ENCODE data around the gene DEFB124.
"Not testable (repeated sequence)": the region's sequence is repeated elsewhere in the genome, so short reads cannot be mapped to it uniquely, and the experiment has no call there.

The DEFB124 gene

GRCh38 chr20:31485450-31486339 is 10.8 kb upstream of the DEFB124 start:
- DNase-seq = no peak

- no peak for DNase-seq
Measured at GRCh38 chr20:31484001-31484400, 9.1 kb upstream of the DEFB124 start.

- DNase-seq = no peak
Measured at GRCh38 chr20:31476643-31477215, 1.8 kb upstream of the DEFB124 start.

GRCh38 chr20:31476294-31476585 is 1.3 kb upstream of the DEFB124 start:
- no peak for DNase-seq

GRCh38 chr20:31475472-31476293 is 756 bp upstream of the DEFB124 start:
- DNase-seq = no peak

GRCh38 chr20:31474097-31474436 is 860 bp downstream of the DEFB124 start:
- peak; percentile 47 for DNase-seq

DNA sequence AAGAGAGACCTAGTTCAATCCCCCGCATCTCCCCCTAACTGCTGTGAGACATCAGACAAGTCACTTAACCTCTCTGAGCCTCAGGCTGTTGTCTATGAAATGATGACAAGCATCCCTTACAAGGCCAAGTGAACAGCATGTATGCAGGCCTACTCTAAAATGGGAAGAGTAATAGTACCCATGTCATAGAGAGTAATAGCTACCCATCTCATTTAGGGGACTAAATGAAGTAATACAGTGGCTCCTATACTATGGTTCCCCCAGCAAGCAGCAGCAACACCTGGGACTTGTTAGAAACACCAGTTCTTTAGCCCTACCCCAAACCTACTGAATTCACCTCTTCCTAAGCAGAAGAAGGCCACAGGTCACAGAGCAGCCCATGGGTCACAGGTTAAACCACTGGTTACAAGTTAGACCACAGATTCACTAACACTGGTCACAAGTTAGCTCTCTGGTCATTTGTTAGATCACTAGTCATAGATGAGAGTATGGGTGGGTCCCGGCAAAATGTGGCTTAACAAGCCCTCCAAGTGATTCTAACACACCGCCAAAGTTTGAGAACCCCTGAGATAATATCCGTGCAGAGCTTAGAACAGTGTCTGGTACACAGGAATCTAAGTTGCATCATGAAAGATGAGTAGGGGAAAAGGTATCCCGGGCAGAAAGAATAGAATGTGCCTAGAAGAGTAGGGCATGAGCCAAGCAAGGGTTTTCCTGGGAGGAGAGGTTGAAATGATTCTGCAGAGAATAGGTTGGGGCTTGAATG is 1.4 kb downstream of the DEFB124 start:
- no peak for DNase-seq

DNA sequence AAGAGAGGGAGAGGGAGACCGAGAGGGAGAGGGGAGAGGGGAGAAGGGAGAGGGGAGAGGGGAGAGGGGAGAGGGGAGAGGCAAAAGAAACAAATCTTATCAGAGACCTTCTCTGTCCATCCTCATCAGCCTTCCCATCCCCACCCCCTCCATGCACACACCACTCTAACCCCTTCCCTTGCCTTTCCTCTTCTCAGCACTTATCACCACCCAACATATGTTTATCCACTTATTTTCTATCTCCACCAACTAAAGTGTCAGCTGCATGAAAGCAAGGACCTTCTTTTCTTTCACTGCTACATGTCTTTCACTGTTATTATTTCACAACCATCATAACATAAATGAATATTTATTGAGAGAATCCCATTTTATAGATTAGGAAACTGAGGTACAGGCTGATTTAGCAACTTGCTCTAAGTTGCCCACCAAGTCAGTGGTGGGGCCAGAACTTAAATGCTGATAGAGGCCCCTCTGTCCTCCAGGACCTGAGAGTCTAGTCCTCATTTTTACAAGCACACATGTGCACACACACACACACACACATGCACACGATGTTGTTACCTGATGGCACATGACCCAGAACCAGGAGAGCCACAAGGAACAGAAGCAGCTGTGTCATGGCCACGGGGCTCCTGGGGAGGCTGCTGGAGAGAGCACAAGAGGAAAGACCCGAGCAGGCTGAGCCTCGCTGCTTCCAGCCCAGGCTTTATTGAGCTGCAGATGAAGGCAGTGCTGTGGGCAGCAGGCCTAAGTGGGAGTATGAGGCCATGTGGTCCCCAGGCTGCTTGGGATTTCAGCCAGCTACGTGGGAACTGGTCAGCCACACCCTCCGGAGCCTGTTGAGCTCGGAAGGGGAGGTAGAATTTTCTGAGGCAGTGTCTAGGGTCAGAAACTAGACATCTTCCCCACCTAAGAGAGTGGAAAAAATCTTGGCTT is 2.3 kb downstream of the DEFB124 start:
- no peak for DNase-seq

DNA sequence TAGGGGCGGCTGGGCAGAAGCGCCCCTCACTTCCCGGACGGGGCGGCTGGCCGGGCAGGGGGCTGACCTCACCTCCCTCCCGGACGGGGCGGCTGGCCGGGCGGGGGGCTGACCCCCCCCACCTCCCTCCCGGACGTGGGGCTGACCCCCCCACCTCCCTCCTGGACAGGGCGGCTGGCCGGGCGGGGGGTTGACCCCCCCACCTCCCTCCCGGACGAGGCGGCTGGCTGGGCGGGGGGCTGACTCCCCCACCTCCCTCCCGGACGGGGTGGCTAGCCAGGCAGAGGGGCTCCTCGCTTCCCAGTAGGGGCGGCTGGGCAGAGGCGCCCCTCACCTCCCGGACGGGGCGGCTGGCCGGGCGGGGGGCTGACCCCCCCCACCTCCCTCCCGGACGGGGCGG is 4.0 kb downstream of the DEFB124 start:
- not testable (repeated sequence) for DNase-seq

DNA sequence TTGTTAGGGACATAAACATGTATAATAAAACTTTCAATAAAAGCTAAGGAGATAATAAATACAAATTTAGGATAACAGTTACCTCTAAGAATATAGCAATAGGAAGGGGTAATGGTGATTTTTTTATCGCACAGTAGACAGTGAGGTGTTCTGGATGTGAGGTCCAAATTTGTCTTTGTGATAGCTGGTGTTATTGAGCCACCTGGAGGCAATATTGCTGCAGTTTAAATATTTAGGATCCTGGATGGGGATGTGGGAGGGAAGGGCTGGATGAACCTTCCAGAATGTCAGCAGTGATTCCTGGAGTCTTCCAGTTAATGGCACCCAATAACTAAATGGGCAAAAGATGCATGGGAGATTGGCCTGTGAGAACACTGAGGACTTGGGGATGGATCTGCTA is 20.6 kb downstream of the DEFB124 start:
- DNase-seq = no peak

- no peak for DNase-seq
Measured at GRCh38 chr20:31452575-31452974, 22.4 kb downstream of the DEFB124 start.

DNA sequence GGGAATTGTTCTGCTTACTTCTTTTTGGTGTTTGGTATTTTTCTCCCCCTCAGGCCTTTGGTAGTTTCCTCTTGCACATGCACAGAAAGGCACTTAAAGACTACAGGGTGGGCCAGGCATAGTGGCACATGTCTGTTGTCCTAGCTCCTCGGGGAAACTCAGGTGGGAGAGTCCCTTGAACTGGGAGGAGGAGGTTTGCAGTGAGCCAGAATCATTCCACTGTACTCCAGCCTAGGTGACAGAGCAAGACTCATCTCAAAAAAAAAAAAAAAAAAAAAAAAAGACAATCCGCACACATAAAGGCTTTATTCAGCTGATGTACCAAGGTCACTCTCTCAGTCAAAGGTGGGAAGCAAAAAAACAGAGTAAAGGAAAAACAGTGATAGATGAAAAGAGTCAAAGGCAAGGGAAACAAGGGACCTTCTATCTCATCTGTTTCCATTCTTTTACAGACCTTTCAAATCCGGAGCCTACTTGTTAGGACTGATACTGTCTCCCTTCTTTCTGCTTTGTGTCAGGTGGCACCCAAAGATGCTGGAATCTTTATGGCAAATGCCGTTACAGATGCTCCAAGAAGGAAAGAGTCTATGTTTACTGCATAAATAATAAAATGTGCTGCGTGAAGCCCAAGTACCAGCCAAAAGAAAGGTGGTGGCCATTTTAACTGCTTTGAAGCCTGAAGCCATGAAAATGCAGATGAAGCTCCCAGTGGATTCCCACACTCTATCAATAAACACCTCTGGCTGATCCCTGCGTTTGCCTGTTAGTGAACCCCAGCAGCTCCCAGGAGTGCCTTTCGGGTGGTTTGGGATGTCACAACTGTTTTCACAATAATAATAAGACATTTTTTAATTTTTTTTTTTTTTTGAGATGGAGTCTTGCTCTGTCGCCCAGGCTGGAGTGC is 25.2 kb downstream of the DEFB124 start:
- DNase-seq = no peak

- no peak for DNase-seq
Measured at GRCh38 chr20:31446084-31446819, 28.7 kb downstream of the DEFB124 start.

- DNase-seq = no peak
Measured at GRCh38 chr20:31440012-31440659, 34.8 kb downstream of the DEFB124 start, which contains the start of gene DEFB123. DEFB123 (plus strand) TSS chr20:31440632; CDS start chr20:31440699, 67 bp downstream.

DNA sequence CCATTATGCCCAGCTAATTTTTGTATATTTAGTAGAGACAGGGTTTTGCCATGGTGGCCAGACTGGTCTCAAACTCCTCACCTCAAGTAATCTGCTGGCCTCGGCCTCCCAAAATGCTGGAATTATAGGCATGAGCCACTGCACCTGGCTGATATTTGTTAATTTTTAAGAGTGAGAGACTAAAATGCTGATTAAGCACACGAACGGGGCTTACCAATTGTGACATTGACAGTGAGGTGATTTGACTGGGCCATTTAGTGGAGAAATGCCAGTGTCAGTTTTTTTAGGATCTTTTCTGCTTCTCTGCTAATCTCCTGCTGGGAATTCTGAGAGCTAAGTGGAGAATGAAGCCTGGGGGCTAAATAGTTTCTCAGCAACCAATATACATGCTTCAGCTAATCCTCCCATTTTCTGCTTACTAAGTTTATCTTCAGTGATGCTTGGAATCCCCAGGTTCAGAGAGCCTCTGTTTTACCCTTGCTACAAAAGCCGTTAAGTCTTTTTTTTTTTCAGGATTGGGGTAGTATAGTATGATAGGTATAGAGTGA is 44.3 kb downstream of the DEFB124 start:
- no peak for DNase-seq

- not testable (repeated sequence) for DNase-seq
Measured at GRCh38 chr20:31427576-31427975, 47.4 kb downstream of the DEFB124 start.

GRCh38 chr20:31426891-31427551 is 47.9 kb downstream of the DEFB124 start:
- DNase-seq = not testable (repeated sequence)

GRCh38 chr20:31425797-31426196 is 49.1 kb downstream of the DEFB124 start:
- no peak for DNase-seq

DNA sequence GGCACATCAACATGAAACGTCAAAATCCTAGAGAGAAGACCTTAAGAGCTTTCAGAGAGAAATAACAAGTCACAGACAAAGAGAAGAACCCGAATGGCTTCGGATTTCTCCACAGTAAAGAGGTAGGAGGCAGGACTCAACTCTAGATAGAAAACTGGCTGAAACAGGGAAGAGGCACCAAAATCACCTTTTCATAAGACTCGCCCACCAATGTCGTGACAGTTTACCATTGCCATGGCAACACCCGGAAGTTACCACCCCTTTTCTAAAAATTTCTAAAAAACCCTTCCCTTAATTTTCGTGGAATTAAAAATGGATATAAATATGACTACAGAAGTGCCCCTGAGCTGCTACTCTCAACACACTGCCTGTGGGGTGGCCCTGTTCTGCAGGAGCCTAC is 56.6 kb downstream of the DEFB124 start:
- no peak for DNase-seq

Measured in RPMI8226 (cell line).